ENCODE measurements around the gene DDX21. TPM values are rescaled to one million over a fixed set of nuclear protein-coding genes. Genes with fewer than 3 reads are reported as not detected.

DDX21 gene
- total RNA-seq, 1 experiment from 2014 or later = 88.0 TPM

GRCh38 chr10:69033256-69033655 lies 77.3 kb downstream of the DDX21 start:
- Histone ChIP-seq H3F3A (ENCODE audit: insufficient read depth, low read depth) (no peaks in the 10 kb centered on the region), H3K27ac (no peak overlapping the region), H3K79me2 (ENCODE audit: low read depth) (no peaks in the 10 kb centered on the region), H3K36me3 (ENCODE audit: low read depth) (no peaks in the 10 kb centered on the region), H4K20me1 (ENCODE audit: insufficient read depth) (no peaks in the 10 kb centered on the region), H3K4me1 (replicated peaks; ENCODE audit: insufficient read depth) (no peaks in the 10 kb centered on the region), H3K4me3 (no peak overlapping the region), H3K9me3 (ENCODE audit: insufficient read depth, low read depth) (no peaks in the 10 kb centered on the region), H3K27me3 (ENCODE audit: insufficient read depth, low read depth) (no peaks in the 10 kb centered on the region), H2AFZ (no peak overlapping the region), H3K4me2 (no peak overlapping the region), H3K9me2 (ENCODE audit: insufficient read depth) (no peaks in the 10 kb centered on the region)
- BruUV-seq (replicated peaks) = no TSS peak
- no peak for TF ChIP-seq CTCF (conservative IDR thresholded peaks at IDR 0.05)
- TF ChIP-seq EZH2 (IDR thresholded peaks at IDR 0.05; ENCODE audit: low read depth) = no peak
- ChIA-PET POLR2A (ENCODE audit: unreplicated experiment) (no interaction called here), CTCF (no interaction called here)
- no peak for DNase-seq
- intact Hi-C loops (cut with micrococcal nuclease; ENCODE audit: unreplicated experiment) = no loop called here

Other genes starting within 250 kb of the DDX21 start
- 66.1 and 98.3 TPM in 2 replicates for gene CCAR1, start 234.9 kb upstream of the DDX21 start, total RNA-seq (2021)
- gene STOX1, start 128.6 kb upstream of the DDX21 start, total RNA-seq (2021) = 3.9 and 4.4 TPM in 2 replicates
- gene DDX50, start 54.9 kb upstream of the DDX21 start, total RNA-seq (2021) = 33.8 and 37.7 TPM in 2 replicates
- 26.0 and 30.1 TPM in 2 replicates for gene KIFBP, start 32.6 kb downstream of the DDX21 start, total RNA-seq (2021)
- 57.4 and 58.9 TPM in 2 replicates for gene SRGN, start 131.9 kb downstream of the DDX21 start, total RNA-seq (2021)
- 90.0 and 102 TPM in 2 replicates for gene VPS26A, start 168.0 kb downstream of the DDX21 start, total RNA-seq (2021)
- gene SUPV3L1, start 224.1 kb downstream of the DDX21 start, total RNA-seq (2021) = 49.9 and 55.7 TPM in 2 replicates